Keratinocyte (primary cell): ENCODE data around the gene MON2. TPM values are rescaled to one million over a fixed set of nuclear protein-coding genes. Genes with fewer than 3 reads are reported as not detected.

ENCODE experiments used
- DNase-seq: peaks from one replicate; pipeline ENCODE4 v3.0.0-alpha.2; 2011; ENCODE audit warnings: low read depth, missing footprints, low spot score
- FAIRE-seq: peaks from 2 replicates; lab custom pipeline; 2011; peaks lifted over from hg19 to GRCh38; lab: Jason Lieb, UNC
- H2AFZ ChIP-seq: 2 replicates; pipeline ENCODE4 v1.6.0; 2012; ENCODE audit warnings: low read length, control low read depth, inconsistent platforms; ENCODE audit not compliant: control insufficient read depth
- H3K27ac ChIP-seq: 2 replicates; pipeline ENCODE4 v1.5.1; 2011; ENCODE audit warnings: low read length; ENCODE audit not compliant: control insufficient read depth, insufficient read depth
- H3K27me3 ChIP-seq: 3 replicates; pipeline ENCODE4 v1.6.0; 2011; ENCODE audit warnings: low read length; ENCODE audit not compliant: control insufficient read depth, insufficient read depth; ENCODE audit errors: extremely low read depth
- H3K36me3 ChIP-seq, 2 experiments: 2 replicates in 1 of 2; 3 replicates in 1 of 2; pipeline ENCODE4 v1.5.1; 2011; ENCODE audit warnings: low read length in 2 of 2, mild to moderate bottlenecking in 1 of 2; ENCODE audit not compliant: control insufficient read depth in 2 of 2, insufficient read depth in 2 of 2; ENCODE audit errors: extremely low read depth in 1 of 2
- H3K4me1 ChIP-seq: 3 replicates; pipeline ENCODE4 v1.5.1; 2011; ENCODE audit warnings: low read length; ENCODE audit not compliant: control insufficient read depth, insufficient read depth; ENCODE audit errors: extremely low read depth
- H3K4me2 ChIP-seq: 3 replicates; pipeline ENCODE4 v1.6.0; 2011; ENCODE audit warnings: low read depth, low read length; ENCODE audit not compliant: control insufficient read depth, insufficient read depth; ENCODE audit errors: extremely low read depth
- H3K4me3 ChIP-seq, 3 experiments: fragments of 200-600 bp in 1 of 3; sonication (generic) in 1 of 3; 2 replicates in 2 of 3; 3 replicates in 1 of 3; pipeline ENCODE4 v1.5.1; 2011 to 2016; ENCODE audit warnings: low read length in 3 of 3, mild to moderate bottlenecking in 3 of 3, control low read depth in 2 of 3, inconsistent platforms in 1 of 3, low read depth in 1 of 3, mixed read lengths in 1 of 3, mixed run types in 1 of 3, moderate library complexity in 1 of 3; ENCODE audit not compliant: control insufficient read depth in 2 of 3, insufficient read depth in 2 of 3; ENCODE audit errors: extremely low read depth in 1 of 3
- H3K79me2 ChIP-seq: 2 replicates; pipeline ENCODE4 v1.6.0; 2012; ENCODE audit warnings: low read length; ENCODE audit not compliant: control insufficient read depth, insufficient read depth
- H3K9ac ChIP-seq: 3 replicates; pipeline ENCODE4 v1.6.0; 2011; ENCODE audit warnings: low read length; ENCODE audit not compliant: control insufficient read depth, insufficient read depth; ENCODE audit errors: extremely low read depth
- H3K9me1 ChIP-seq: 3 replicates; pipeline ENCODE4 v1.6.0; 2011; ENCODE audit warnings: low read length; ENCODE audit not compliant: control insufficient read depth, insufficient read depth; ENCODE audit errors: extremely low read depth
- H3K9me3 ChIP-seq: 2 replicates; pipeline ENCODE4 v1.5.1; 2012; ENCODE audit warnings: low read depth, low read length; ENCODE audit not compliant: control insufficient read depth
- H4K20me1 ChIP-seq: 3 replicates; pipeline ENCODE4 v1.6.0; 2011; ENCODE audit warnings: low read length; ENCODE audit not compliant: control insufficient read depth, insufficient read depth; ENCODE audit errors: extremely low read depth
- CTCF ChIP-seq, 3 experiments: IDR thresholded peaks in 1 of 3; conservative IDR thresholded peaks in 1 of 3; optimal IDR thresholded peaks in 1 of 3; 2 replicates in 2 of 3; 3 replicates in 1 of 3; pipeline versions ENCODE3 to v1.5.1; 2011; ENCODE audit warnings: low read length in 3 of 3, mild to moderate bottlenecking in 3 of 3, moderate library complexity in 2 of 3, control low read depth in 1 of 3, inconsistent platforms in 1 of 3; ENCODE audit not compliant: insufficient read depth in 2 of 3; ENCODE audit errors: extremely low read depth in 1 of 3
- EZH2 ChIP-seq: IDR thresholded peaks from one replicate; pipeline ENCODE4 v1.6.1; 2012; ENCODE audit warnings: inconsistent platforms, mild to moderate bottlenecking, low read length, moderate library complexity
- dilution Hi-C: fragments of 300-500 bp; cut with MboI; formaldehyde crosslinking; loops from one replicate; pipeline ENCODE4 v1.7.0; 2020; ENCODE audit warnings: low sequenced_read_pairs; ENCODE audit not compliant: extremely low pct_ligation_motif_present
- polyA plus RNA-seq, 5 experiments: library from polyadenylated mRNA; depleted of rRNA in 3 of 5; stranded (reverse) in 3 of 5; stranded (forward) in 1 of 5; unstranded in 1 of 5; fragments of >200 nt; gene quantifications; 1 replicate in 1 of 5; 2 replicates in 3 of 5; 3 replicates in 1 of 5; pipeline versions ENCODE4 v1.2.1 to v1.2.3, GENCODE V29; 2011 to 2012; ENCODE audit warnings: missing spikeins in 2 of 5, low read depth in 1 of 5, low replicate concordance in 1 of 5

MON2 gene
- polyA plus RNA-seq, 1 donor (not counting 4 experiments of a cell fraction or from before 2014, with no cell fraction given) = 18.5 TPM

- no peak for TF ChIP-seq EZH2
- no peak for TF ChIP-seq CTCF (optimal IDR thresholded peaks at IDR 0.05 in 1 of 3, IDR thresholded peaks at IDR 0.05 in 1 of 3, conservative IDR thresholded peaks at IDR 0.05 in 1 of 3; ENCODE audit: extremely low read depth in 1 of 3, insufficient read depth in 2 of 3, low read length in 3 of 3)
- no peak overlapping the region for H3K4me2 ChIP-seq
- H3K4me1 ChIP-seq = peaks cover 17% of the 10 kb centered on the region
- H3K4me3 ChIP-seq = no peak overlapping the region
- H3K9ac ChIP-seq = no peak overlapping the region
- no peaks in the 10 kb centered on the region for H3K9me3 ChIP-seq
- FAIRE-seq (no peak), DNase-seq (no peak)
- no peaks in the 10 kb centered on the region for H3K27me3 ChIP-seq
- no peak overlapping the region for H3K27ac ChIP-seq
- H3K9me1 ChIP-seq = no peaks in the 10 kb centered on the region
- H3K79me2 ChIP-seq = no peaks in the 10 kb centered on the region
- H3K36me3 ChIP-seq = no peaks in the 10 kb centered on the region
- H2AFZ ChIP-seq = no peak overlapping the region
- H4K20me1 ChIP-seq = no peaks in the 10 kb centered on the region
- dilution Hi-C loops = no loop called here
Observed at GRCh38 chr12:62627181-62627580, 160.6 kb downstream of the MON2 start.

DNA sequence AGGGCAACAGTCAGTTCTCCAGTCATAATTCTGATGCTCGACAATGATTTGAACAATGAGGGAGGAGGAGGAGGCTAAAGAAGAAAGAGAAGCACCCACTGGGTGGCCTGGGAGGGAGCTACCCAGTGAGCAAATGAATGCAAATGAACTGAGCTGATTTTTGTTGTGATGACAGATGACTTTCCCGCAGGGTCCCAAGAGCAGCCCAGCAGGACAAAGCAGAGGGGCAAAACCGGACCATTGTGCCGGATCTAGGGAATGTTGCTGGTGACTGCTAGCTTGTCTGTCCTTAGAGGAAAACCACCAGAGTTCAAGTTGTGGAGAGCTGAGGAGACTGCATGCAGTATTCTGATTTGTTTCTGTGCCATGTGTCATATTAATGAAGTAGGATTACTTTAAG lies 162.8 kb downstream of the MON2 start:
- peaks cover 21% of the 10 kb centered on the region for H3K4me1 ChIP-seq
- no peaks in the 10 kb centered on the region for H3K9me3 ChIP-seq
- no peak overlapping the region for H3K27ac ChIP-seq
- no peak for TF ChIP-seq EZH2
- no peak for TF ChIP-seq CTCF (optimal IDR thresholded peaks at IDR 0.05 in 1 of 3, IDR thresholded peaks at IDR 0.05 in 1 of 3, conservative IDR thresholded peaks at IDR 0.05 in 1 of 3; ENCODE audit: extremely low read depth in 1 of 3, insufficient read depth in 2 of 3, low read length in 3 of 3)
- no peaks in the 10 kb centered on the region for H3K36me3 ChIP-seq
- no peak overlapping the region for H3K4me3 ChIP-seq
- no peak overlapping the region for H3K4me2 ChIP-seq
- H2AFZ ChIP-seq = no peak overlapping the region
- no peaks in the 10 kb centered on the region for H3K9me1 ChIP-seq
- no peak overlapping the region for H3K9ac ChIP-seq
- FAIRE-seq = no peak
- H4K20me1 ChIP-seq = no peaks in the 10 kb centered on the region
- no peak for DNase-seq
- no peaks in the 10 kb centered on the region for H3K79me2 ChIP-seq
- H3K27me3 ChIP-seq = no peaks in the 10 kb centered on the region
- dilution Hi-C loops = no loop called here
